Medulla oblongata (tissue), 1 donor: Measurements from ENCODE around the gene ZNF664.
A peak's percentile ranks its signal among the peaks of the same experiment; 100 is the strongest.

Experiments used
- DNase-seq: peaks from one replicate; pipeline ENCODE4 v3.0.0-alpha.2; 2015; ENCODE audit errors: extremely low spot score

ZNF664 gene

GRCh38 chr12:124032265-124032886, 59.4 kb downstream of the ZNF664 start:
- DNase-seq: peak; percentile 84

GRCh38 chr12:124033859-124034258, 60.8 kb downstream of the ZNF664 start:
- no peak for DNase-seq

- no peak for DNase-seq
Measured at GRCh38 chr12:124034297-124034696, 61.3 kb downstream of the ZNF664 start.

GRCh38 chr12:124035163-124035562, 62.1 kb downstream of the ZNF664 start:
- no peak for DNase-seq

GRCh38 chr12:124036171-124036598, 63.2 kb downstream of the ZNF664 start:
- no peak for DNase-seq

- DNase-seq: peak; percentile 75
Measured at GRCh38 chr12:124036657-124037109, 63.7 kb downstream of the ZNF664 start.

- DNase-seq: no peak
Measured at GRCh38 chr12:124037331-124037730, 64.3 kb downstream of the ZNF664 start.

GRCh38 chr12:124039276-124039675, 66.3 kb downstream of the ZNF664 start:
- DNase-seq: no peak

- no peak for DNase-seq
Measured at GRCh38 chr12:124040291-124040690, 67.3 kb downstream of the ZNF664 start.

- no peak for DNase-seq
Measured at GRCh38 chr12:124040737-124041136, 67.7 kb downstream of the ZNF664 start.

- DNase-seq: no peak
Measured at GRCh38 chr12:124041907-124042306, 68.9 kb downstream of the ZNF664 start.

- DNase-seq: no peak
Measured at GRCh38 chr12:124044021-124044420, 71.0 kb downstream of the ZNF664 start.

GRCh38 chr12:124044809-124045321, 71.8 kb downstream of the ZNF664 start:
- no peak for DNase-seq

GRCh38 chr12:124045671-124046455, 72.8 kb downstream of the ZNF664 start:
- DNase-seq: peak; percentile 87

GRCh38 chr12:124046456-124046740, 73.4 kb downstream of the ZNF664 start:
- no peak for DNase-seq

- no peak for DNase-seq
Measured at GRCh38 chr12:124047045-124047566, 74.1 kb downstream of the ZNF664 start.

GRCh38 chr12:124049451-124050094, 76.6 kb downstream of the ZNF664 start:
- no peak for DNase-seq

GRCh38 chr12:124053851-124054250, 80.8 kb downstream of the ZNF664 start:
- peak; percentile 86 for DNase-seq

GRCh38 chr12:124055066-124055465, 82.1 kb downstream of the ZNF664 start:
- no peak for DNase-seq

GRCh38 chr12:124057691-124058090, 84.7 kb downstream of the ZNF664 start:
- DNase-seq: no peak

GRCh38 chr12:124059752-124060151, 86.7 kb downstream of the ZNF664 start:
- DNase-seq: no peak
